Measurements from ENCODE around the gene GRB2.
"Not testable (repeated sequence)": the region's sequence is repeated elsewhere in the genome, so short reads cannot be mapped to it uniquely, and the experiment has no call there.

Gene GRB2

GRCh38 chr17:75384751-75385150 lies 20.7 kb downstream of the GRB2 start:
- no peak for DNase-seq

GRCh38 chr17:75383842-75384195 lies 21.7 kb downstream of the GRB2 start:
- no peak for DNase-seq

- DNase-seq, result no peak
Measured at GRCh38 chr17:75380750-75381149, 24.7 kb downstream of the GRB2 start.

GRCh38 chr17:75380315-75380714 lies 25.2 kb downstream of the GRB2 start:
- DNase-seq, result no peak

GRCh38 chr17:75379426-75379825 lies 26.1 kb downstream of the GRB2 start:
- not testable (repeated sequence) for DNase-seq

- no peak for DNase-seq
Measured at GRCh38 chr17:75373280-75373679, 32.2 kb downstream of the GRB2 start.

GRCh38 chr17:75371981-75372380 lies 33.5 kb downstream of the GRB2 start:
- no peak for DNase-seq

GRCh38 chr17:75371339-75371738 lies 34.1 kb downstream of the GRB2 start:
- no peak for DNase-seq

- no peak for DNase-seq
Measured at GRCh38 chr17:75370286-75370915, 35.1 kb downstream of the GRB2 start.

- peak; percentile 49 for DNase-seq
Measured at GRCh38 chr17:75367838-75368789, 37.4 kb downstream of the GRB2 start.

GRCh38 chr17:75367312-75367711 lies 38.2 kb downstream of the GRB2 start:
- no peak for DNase-seq

GRCh38 chr17:75366432-75366831 lies 39.0 kb downstream of the GRB2 start:
- DNase-seq, result no peak

- no peak for DNase-seq
Measured at GRCh38 chr17:75365931-75366275, 39.6 kb downstream of the GRB2 start.

- peak; percentile 45 for DNase-seq
Measured at GRCh38 chr17:75365009-75365930, 40.2 kb downstream of the GRB2 start.

GRCh38 chr17:75364078-75364477 lies 41.4 kb downstream of the GRB2 start:
- no peak for DNase-seq

- no peak for DNase-seq
Measured at GRCh38 chr17:75361996-75362395, 43.5 kb downstream of the GRB2 start.

GRCh38 chr17:75361344-75361743 lies 44.1 kb downstream of the GRB2 start:
- DNase-seq, result no peak

- DNase-seq, result no peak
Measured at GRCh38 chr17:75356260-75356937, 49.1 kb downstream of the GRB2 start.

- no peak for DNase-seq
Measured at GRCh38 chr17:75353176-75353575, 52.3 kb downstream of the GRB2 start.

- DNase-seq, result peak; percentile 60
Measured at GRCh38 chr17:75352079-75352569, 53.4 kb downstream of the GRB2 start.

- no peak for DNase-seq
Measured at GRCh38 chr17:75350706-75351105, 54.8 kb downstream of the GRB2 start.

GRCh38 chr17:75350029-75350428 lies 55.4 kb downstream of the GRB2 start:
- DNase-seq, result no peak

GRCh38 chr17:75349589-75349988 lies 55.9 kb downstream of the GRB2 start:
- DNase-seq, result no peak
